OCI-LY7 (cell line): ENCODE measurements around the gene TMX3. TPM values are rescaled to one million over a fixed set of nuclear protein-coding genes. Genes with fewer than 3 reads are reported as not detected.
A peak's percentile ranks its signal among the peaks of the same experiment; 100 is the strongest.

ENCODE experiments used
- BruUV-seq: library from RNA; stranded (reverse); fragments of 400-500 nt; replicated peaks from 2 replicates; lab custom pipeline; 2021; lab: Mats Ljungman, UMichigan
- CTCF ChIA-PET: fragments of 300-600 bp; sonication (Branson Sonifier 250); formaldehyde crosslinking; loops from one replicate; lab custom pipeline; 2022; ENCODE audit warnings: antibody characterized with exemption; ENCODE audit not compliant: unreplicated experiment; lab: Charles Lee
- POLR2A ChIA-PET: fragments of 300-600 bp; sonication (Branson Sonifier 250); formaldehyde crosslinking; loops from one replicate; lab custom pipeline; 2022; ENCODE audit warnings: antibody characterized with exemption; lab: Charles Lee
- DNase-seq: peaks from one replicate; pipeline ENCODE4 v3.0.0-alpha.2; 2015; ENCODE audit warnings: low spot score
- H2AFZ ChIP-seq: fragments of 200-600 bp; sonication (generic), shearing (Covaris generic); 2 replicates; pipeline ENCODE4 v1.6.1; 2014; ENCODE audit warnings: mild to moderate bottlenecking, antibody characterized with exemption, low read length, moderate library complexity
- H3K27ac ChIP-seq: fragments of 200-600 bp; sonication (generic); 2 replicates; pipeline ENCODE4 v1.5.1; 2014; ENCODE audit warnings: mixed run types, low read depth, mild to moderate bottlenecking, moderate library complexity, low read length, inconsistent platforms; ENCODE audit not compliant: poor library complexity, severe bottlenecking
- H3K36me3 ChIP-seq: fragments of 200-600 bp; sonication (generic); 2 replicates; pipeline ENCODE4 v1.6.1; 2014; ENCODE audit warnings: mild to moderate bottlenecking, antibody characterized with exemption, low read length, moderate library complexity, mixed read lengths; ENCODE audit not compliant: insufficient read depth
- H3K4me1 ChIP-seq: fragments of 200-600 bp; sonication (generic); 2 replicates; pipeline ENCODE4 v1.5.1; 2014; ENCODE audit warnings: mild to moderate bottlenecking, low read length; ENCODE audit not compliant: insufficient read depth, poor library complexity, severe bottlenecking
- H3K4me2 ChIP-seq: fragments of 200-600 bp; sonication (generic); 2 replicates; pipeline ENCODE4 v1.6.1; 2014; ENCODE audit warnings: mild to moderate bottlenecking, low read length
- H3K4me3 ChIP-seq: fragments of 200-600 bp; sonication (generic); 2 replicates; pipeline ENCODE4 v1.5.1; 2014; ENCODE audit warnings: mild to moderate bottlenecking, low read depth, low read length; ENCODE audit not compliant: poor library complexity, severe bottlenecking
- H3K79me2 ChIP-seq: fragments of 200-600 bp; sonication (generic); 2 replicates; pipeline ENCODE4 v1.6.1; 2016; ENCODE audit warnings: low read depth, mild to moderate bottlenecking, low read length, moderate library complexity, mixed read lengths; ENCODE audit not compliant: insufficient read depth
- H3K9me2 ChIP-seq: fragments of 200-600 bp; sonication (generic); 2 replicates; pipeline ENCODE4 v1.6.1; 2016; ENCODE audit warnings: mild to moderate bottlenecking, low read length, mixed read lengths; ENCODE audit not compliant: insufficient read depth
- H3K9me3 ChIP-seq: fragments of 200-600 bp; sonication (generic); 2 replicates; pipeline ENCODE4 v1.6.1; 2014; ENCODE audit warnings: mild to moderate bottlenecking, mixed run types, low read length, mixed read lengths
- H4K20me1 ChIP-seq: fragments of 200-600 bp; sonication (generic); 2 replicates; pipeline ENCODE4 v1.6.1; 2014; ENCODE audit warnings: mild to moderate bottlenecking, antibody characterized with exemption, low read length, moderate library complexity, mixed read lengths; ENCODE audit not compliant: insufficient read depth
- EZH2phosphoT487 ChIP-seq: fragments of 200-600 bp; sonication (generic); IDR thresholded peaks from 2 replicates; pipeline ENCODE4 v1.6.1; 2018; ENCODE audit warnings: low read depth, borderline replicate concordance, mild to moderate bottlenecking, mixed run types, antibody characterized with exemption, low read length, moderate library complexity, mixed read lengths
- intact Hi-C: fragments of 100-400 bp; cut with micrococcal nuclease; formaldehyde crosslinking; loops from one replicate; pipeline ENCODE4 v1.10.0; 2022; ENCODE audit not compliant: unreplicated experiment
- total RNA-seq, 2 experiments: library from RNA; depleted of rRNA in 1 of 2; stranded (reverse); fragments of >200 nt in 1 of 2; shearing (Covaris generic) in 1 of 2; gene quantifications; 2 replicates each; pipeline ENCODE4 v1.2.3, GENCODE V29; 2014 to 2022
- TF ChIP-seq, protein P1 (sequence below): fragments of 200-600 bp; sonication (generic); conservative IDR thresholded peaks from 2 replicates; pipeline ENCODE4 v1.5.1; 2014; ENCODE audit warnings: mild to moderate bottlenecking, antibody characterized with exemption, low read length, moderate library complexity, mixed read lengths

TMX3 gene
- total RNA-seq, 2 experiments from 2014 or later: 14.8 to 25.9 TPM

DNA sequence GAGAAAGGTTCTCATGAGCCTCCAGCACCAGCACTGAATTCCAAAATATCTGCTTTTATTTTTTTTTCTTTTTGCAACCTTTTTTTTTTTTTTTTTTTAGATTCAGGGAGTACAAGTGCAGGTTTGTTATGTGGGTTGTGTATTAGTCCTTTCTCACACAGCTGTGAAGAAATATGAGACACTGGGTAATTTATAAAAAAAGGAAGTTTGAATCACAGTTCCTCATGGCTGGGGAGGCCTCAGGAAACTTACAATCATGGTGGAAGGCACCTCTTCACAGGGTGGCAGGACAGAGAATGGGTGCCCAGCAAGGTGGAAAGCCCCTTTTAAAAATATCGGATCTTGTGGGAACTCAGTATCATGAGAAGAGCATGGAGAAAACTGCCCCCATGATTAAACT, 7.9 kb upstream of the TMX3 start:
- H2AFZ ChIP-seq: no peak overlapping the region
- intact Hi-C loops: no loop called here
- H3K9me2 ChIP-seq: no peaks in the 10 kb centered on the region
- H3K9me3 ChIP-seq: no peaks in the 10 kb centered on the region
- ChIA-PET CTCF (no interaction called here), POLR2A (no interaction called here)
- no peak overlapping the region for H3K4me2 ChIP-seq
- BruUV-seq: no TSS peak
- H4K20me1 ChIP-seq: no peaks in the 10 kb centered on the region
- H3K79me2 ChIP-seq: no peaks in the 10 kb centered on the region
- H3K27ac ChIP-seq: no peak overlapping the region
- no peak overlapping the region for H3K4me3 ChIP-seq
- no peaks in the 10 kb centered on the region for H3K36me3 ChIP-seq
- no peak for DNase-seq
- H3K4me1 ChIP-seq: peaks cover 4% of the 10 kb centered on the region
- no peak for TF ChIP-seq EZH2phosphoT487
- TF ChIP-seq, protein P1, sequence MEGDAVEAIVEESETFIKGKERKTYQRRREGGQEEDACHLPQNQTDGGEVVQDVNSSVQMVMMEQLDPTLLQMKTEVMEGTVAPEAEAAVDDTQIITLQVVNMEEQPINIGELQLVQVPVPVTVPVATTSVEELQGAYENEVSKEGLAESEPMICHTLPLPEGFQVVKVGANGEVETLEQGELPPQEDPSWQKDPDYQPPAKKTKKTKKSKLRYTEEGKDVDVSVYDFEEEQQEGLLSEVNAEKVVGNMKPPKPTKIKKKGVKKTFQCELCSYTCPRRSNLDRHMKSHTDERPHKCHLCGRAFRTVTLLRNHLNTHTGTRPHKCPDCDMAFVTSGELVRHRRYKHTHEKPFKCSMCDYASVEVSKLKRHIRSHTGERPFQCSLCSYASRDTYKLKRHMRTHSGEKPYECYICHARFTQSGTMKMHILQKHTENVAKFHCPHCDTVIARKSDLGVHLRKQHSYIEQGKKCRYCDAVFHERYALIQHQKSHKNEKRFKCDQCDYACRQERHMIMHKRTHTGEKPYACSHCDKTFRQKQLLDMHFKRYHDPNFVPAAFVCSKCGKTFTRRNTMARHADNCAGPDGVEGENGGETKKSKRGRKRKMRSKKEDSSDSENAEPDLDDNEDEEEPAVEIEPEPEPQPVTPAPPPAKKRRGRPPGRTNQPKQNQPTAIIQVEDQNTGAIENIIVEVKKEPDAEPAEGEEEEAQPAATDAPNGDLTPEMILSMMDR: no peak

DNA sequence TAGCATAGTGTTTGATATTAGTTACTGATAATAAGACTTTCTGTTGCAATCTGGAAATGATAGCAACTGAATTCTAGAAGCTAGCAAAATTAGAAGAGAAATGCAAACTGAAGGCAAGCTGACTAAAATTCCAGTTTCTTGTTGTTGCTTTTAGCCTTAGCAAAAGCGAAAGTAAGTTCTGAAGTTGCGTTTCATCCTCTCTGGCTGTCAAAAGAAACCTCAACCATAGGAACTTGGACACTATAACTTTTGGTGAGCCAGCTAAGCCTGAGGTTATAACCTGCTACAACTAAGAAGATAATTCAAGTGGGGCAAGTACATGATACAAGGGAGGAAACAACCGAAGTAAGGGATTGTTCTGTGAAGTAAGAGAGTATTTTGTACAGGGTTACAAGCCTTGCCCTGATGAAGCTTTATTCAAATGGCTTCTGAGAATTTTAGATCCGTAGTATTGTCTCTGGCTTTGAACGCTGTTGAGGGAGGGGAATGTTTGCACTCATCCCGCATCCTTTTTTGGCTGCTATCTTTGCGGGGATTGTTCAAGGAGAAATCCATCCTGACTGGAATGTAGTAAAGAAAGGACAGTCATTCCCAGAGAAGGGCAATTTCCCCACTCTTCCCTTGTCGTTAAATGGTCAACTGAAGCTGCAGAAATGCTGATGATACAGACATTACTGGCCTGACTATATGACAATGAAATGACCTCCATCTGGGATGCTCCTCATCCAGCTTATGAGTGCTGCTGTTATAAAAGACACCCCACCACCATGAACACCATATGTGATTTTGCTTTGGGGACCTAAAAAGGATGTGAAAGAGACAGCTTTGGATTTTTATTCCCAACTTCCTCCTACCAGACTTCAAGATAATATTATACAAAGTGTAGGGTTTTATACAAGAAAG, 7.0 kb upstream of the TMX3 start:
- DNase-seq: no peak
- H3K4me1 ChIP-seq: peaks cover 4% of the 10 kb centered on the region
- intact Hi-C loops: no loop called here
- ChIA-PET CTCF (no interaction called here), POLR2A (no interaction called here)
- H3K4me2 ChIP-seq: peak overlapping the region; percentile 32; the same call in 1 of the 2 replicates
- H3K36me3 ChIP-seq: no peaks in the 10 kb centered on the region
- no TSS peak for BruUV-seq
- no peaks in the 10 kb centered on the region for H3K9me2 ChIP-seq
- H3K4me3 ChIP-seq: no peak overlapping the region
- no peak overlapping the region for H3K27ac ChIP-seq
- H3K79me2 ChIP-seq: no peaks in the 10 kb centered on the region
- H2AFZ ChIP-seq: no peak overlapping the region
- no peaks in the 10 kb centered on the region for H3K9me3 ChIP-seq
- no peaks in the 10 kb centered on the region for H4K20me1 ChIP-seq
- TF ChIP-seq, protein P1: no peak
- no peak for TF ChIP-seq EZH2phosphoT487

DNA sequence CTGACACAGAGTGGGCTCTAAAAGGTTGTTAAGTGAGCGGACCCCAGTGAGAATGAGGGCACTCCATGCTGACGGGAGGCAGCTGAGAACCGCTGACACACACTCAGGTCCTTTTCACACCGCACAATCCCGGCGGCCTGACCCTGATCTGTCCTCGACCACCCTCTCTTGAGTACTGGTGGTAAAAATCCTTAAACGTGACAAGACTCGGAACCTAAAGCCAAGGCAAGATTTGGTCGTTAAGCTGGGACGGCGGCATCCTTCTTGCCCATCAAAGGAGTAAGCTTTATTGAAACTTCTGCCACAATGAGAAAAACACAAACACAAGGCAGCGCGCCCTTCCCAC, 569 bp downstream of the TMX3 start:
- Histone ChIP-seq H3K9me2 (no peaks in the 10 kb centered on the region), H4K20me1 (no peaks in the 10 kb centered on the region), H3K9me3 (no peaks in the 10 kb centered on the region), H3K36me3 (peaks cover 35% of the 10 kb centered on the region), H3K4me2 (peak overlapping the region; percentile 85), H3K4me1 (peaks cover 16% of the 10 kb centered on the region), H3K27ac (peak overlapping the region; percentile 43), H2AFZ (peak overlapping the region; percentile 69; the same call in 1 of the 2 replicates), H3K79me2 (peaks cover 30% of the 10 kb centered on the region), H3K4me3 (peak overlapping the region; percentile 90)
- intact Hi-C loops: loop anchor here (10.0 kb wide), 1 partner anchor 1490 kb away; the partner anchor contains the start of gene RTTN
- DNase-seq: peak; percentile 3
- CTCF ChIA-PET: no interaction called here
- TF ChIP-seq EZH2phosphoT487: no peak
- TF ChIP-seq, protein P1: no peak
- POLR2A ChIA-PET: interaction anchor here (1.0 kb wide), 1 partner anchor 28 kb away, joined by 3 read pairs; no protein-coding TSS in a partner anchor
- TSS peak; percentile 57 for BruUV-seq
